BLaER1 treated with 17β-estradiol and CSF1 and Interleukin-3, amounts not matched to agents 10 nM and 100 nM (cell line): Measurements from ENCODE around the gene BRI3BP.

Experiments
- H3K27ac ChIP-seq, 11 experiments: shearing (Covaris generic); formaldehyde crosslinking; 2 replicates each; pipeline ENCODE4 v1.8.1; 2022
- H3K27me3 ChIP-seq, 11 experiments: shearing (Covaris generic); formaldehyde crosslinking; 2 replicates each; pipeline ENCODE4 v1.8.1; 2022
- H3K36me3 ChIP-seq, 11 experiments: shearing (Covaris generic); formaldehyde crosslinking; 2 replicates each; pipeline ENCODE4 v1.8.1; 2022
- H3K4me1 ChIP-seq, 10 experiments: shearing (Covaris generic); formaldehyde crosslinking; 2 replicates each; pipeline ENCODE4 v1.8.1; 2022
- H3K4me2 ChIP-seq, 11 experiments: shearing (Covaris generic); formaldehyde crosslinking; 2 replicates each; pipeline ENCODE4 v1.8.1; 2022
- H3K4me3 ChIP-seq, 10 experiments: shearing (Covaris generic); formaldehyde crosslinking; 2 replicates each; pipeline ENCODE4 v1.8.1; 2022
- H3K9ac ChIP-seq, 11 experiments: shearing (Covaris generic); formaldehyde crosslinking; 2 replicates each; pipeline ENCODE4 v1.8.1; 2022
- H3K9me3 ChIP-seq, 11 experiments: shearing (Covaris generic); formaldehyde crosslinking; replicated peaks in 1 of 11; 2 replicates each; pipeline ENCODE4 v1.8.1; 2022
- H4K20me1 ChIP-seq, 11 experiments: shearing (Covaris generic); formaldehyde crosslinking; 2 replicates each; pipeline ENCODE4 v1.8.1; 2022
- Cebpa-rat ChIP-seq, 11 experiments: shearing (Covaris generic); IDR thresholded peaks; 2 replicates each; pipeline ENCODE4 v1.8.1; 2022

BRI3BP gene

DNA sequence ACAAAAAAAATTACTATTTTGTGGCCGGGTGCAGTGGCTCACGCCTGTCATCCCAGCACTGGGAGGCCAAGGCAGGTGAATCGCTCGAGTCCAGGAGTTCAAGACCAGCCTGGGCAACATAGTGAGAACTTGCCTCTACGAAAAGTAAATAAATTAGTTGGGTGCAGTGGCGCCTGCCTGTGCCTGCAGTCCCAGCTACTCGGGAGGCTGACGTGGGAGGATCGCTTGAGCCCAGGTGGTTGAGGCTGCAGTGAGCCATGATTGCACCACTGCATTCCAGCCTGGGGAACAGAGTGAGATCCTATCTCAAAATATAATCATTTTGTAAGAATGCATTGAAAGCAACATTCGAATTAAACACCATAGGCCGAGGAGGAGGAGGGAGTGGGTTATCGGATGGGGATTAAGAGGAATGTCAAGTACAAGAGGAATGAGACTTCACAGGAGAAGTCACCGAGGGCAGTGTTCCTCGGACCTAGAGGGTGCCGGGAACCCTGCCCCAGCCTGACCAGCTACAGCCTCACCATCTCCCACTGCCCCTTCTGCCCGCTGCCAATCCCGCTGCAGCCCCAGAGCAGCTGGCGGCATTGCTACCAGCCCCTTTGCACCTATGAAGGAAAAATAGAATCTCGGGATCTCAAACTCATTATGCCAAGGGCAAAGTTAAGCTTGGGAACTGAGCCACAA, 39.2 kb downstream of the BRI3BP start:
- Histone ChIP-seq H3K27ac (no peak overlapping the region), H3K9me3 (peaks cover 0 to 13% (median 9%) of the 10 kb centered on the region in 11 experiments; a peak in 17 of 22 replicates), H3K4me2 (no peak overlapping the region), H4K20me1 (peaks cover 0 to 6% (median 0%) of the 10 kb centered on the region in 11 experiments; a peak in 2 of 22 replicates), H3K4me3 (no peak overlapping the region), H3K27me3 (no peaks in the 10 kb centered on the region), H3K36me3 (peaks cover 0 to 21% (median 7%) of the 10 kb centered on the region in 11 experiments; a peak in 9 of 22 replicates), H3K4me1 (0 out of 20 replicates have a peak, but pooled peaks cover 0 to 3% (median 0%) of the 10 kb centered on the region in 10 experiments), H3K9ac (no peak overlapping the region)
- TF ChIP-seq Cebpa-rat (IDR thresholded peaks at IDR 0.05) = no peak

DNA sequence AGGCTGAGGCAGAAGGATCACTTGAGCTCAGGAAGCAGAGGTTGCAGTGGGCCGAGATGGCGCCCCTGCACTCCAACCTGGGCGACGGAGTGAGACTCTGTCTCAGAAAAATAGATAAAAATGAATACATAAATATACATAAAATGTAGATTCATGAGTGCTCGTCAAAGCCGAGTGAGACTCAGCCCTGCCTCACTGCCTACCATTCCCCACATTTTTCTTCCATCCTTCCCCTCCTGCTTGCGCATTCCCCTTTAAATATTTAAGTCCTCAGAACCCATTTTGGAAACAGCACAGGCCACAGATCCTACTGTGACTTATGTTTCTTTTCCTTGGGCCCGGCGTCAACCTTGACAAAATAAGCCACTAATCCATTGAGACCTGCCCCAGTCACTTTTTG, 39.8 kb downstream of the BRI3BP start:
- Histone ChIP-seq H3K36me3 (peaks cover 0 to 15% (median 5%) of the 10 kb centered on the region in 11 experiments; a peak in 8 of 22 replicates), H3K27ac (no peak overlapping the region), H3K4me1 (0 out of 20 replicates have a peak, but pooled peaks cover 0 to 3% (median 0%) of the 10 kb centered on the region in 10 experiments), H3K27me3 (no peaks in the 10 kb centered on the region), H4K20me1 (peaks cover 0 to 6% (median 0%) of the 10 kb centered on the region in 11 experiments; a peak in 2 of 22 replicates), H3K9me3 (peaks cover 0 to 13% (median 9%) of the 10 kb centered on the region in 11 experiments; a peak in 17 of 22 replicates), H3K9ac (no peak overlapping the region), H3K4me3 (no peak overlapping the region), H3K4me2 (no peak overlapping the region)
- no peak for TF ChIP-seq Cebpa-rat (IDR thresholded peaks at IDR 0.05)

GRCh38 chr12:125038976-125039625, 45.7 kb downstream of the BRI3BP start:
- peaks cover 0 to 4% (median 0%) of the 10 kb centered on the region in 11 experiments; a peak in 1 of 22 replicates for H3K36me3 ChIP-seq
- no peaks in the 10 kb centered on the region for H4K20me1 ChIP-seq
- no peaks in the 10 kb centered on the region for H3K27me3 ChIP-seq
- no peak overlapping the region for H3K27ac ChIP-seq
- no peak overlapping the region for H3K9ac ChIP-seq
- H3K4me1 ChIP-seq = no peaks in the 10 kb centered on the region
- TF ChIP-seq Cebpa-rat (IDR thresholded peaks at IDR 0.05) = no peak
- H3K9me3 ChIP-seq = peaks cover 0 to 13% (median 9%) of the 10 kb centered on the region in 11 experiments; a peak in 17 of 22 replicates
- H3K4me2 ChIP-seq = no peak overlapping the region
- no peak overlapping the region for H3K4me3 ChIP-seq

GRCh38 chr12:125049093-125049458, 55.6 kb downstream of the BRI3BP start:
- Histone ChIP-seq H3K4me2 (peak overlapping the region in 1 of 11 experiments; percentile 40; a peak in 1 of 22 replicates), H3K27me3 (peaks cover 0 to 9% (median 0%) of the 10 kb centered on the region in 11 experiments; a peak in 3 of 22 replicates), H3K36me3 (no peaks in the 10 kb centered on the region), H3K27ac (no peak overlapping the region), H3K4me1 (peaks cover 0 to 25% (median 11%) of the 10 kb centered on the region in 10 experiments; a peak in 15 of 20 replicates), H3K9ac (no peak overlapping the region), H3K4me3 (no peak overlapping the region), H3K9me3 (peaks cover 10 to 35% (median 26%) of the 10 kb centered on the region in 11 experiments; a peak in 21 of 22 replicates), H4K20me1 (no peaks in the 10 kb centered on the region)
- no peak for TF ChIP-seq Cebpa-rat (IDR thresholded peaks at IDR 0.05)

DNA sequence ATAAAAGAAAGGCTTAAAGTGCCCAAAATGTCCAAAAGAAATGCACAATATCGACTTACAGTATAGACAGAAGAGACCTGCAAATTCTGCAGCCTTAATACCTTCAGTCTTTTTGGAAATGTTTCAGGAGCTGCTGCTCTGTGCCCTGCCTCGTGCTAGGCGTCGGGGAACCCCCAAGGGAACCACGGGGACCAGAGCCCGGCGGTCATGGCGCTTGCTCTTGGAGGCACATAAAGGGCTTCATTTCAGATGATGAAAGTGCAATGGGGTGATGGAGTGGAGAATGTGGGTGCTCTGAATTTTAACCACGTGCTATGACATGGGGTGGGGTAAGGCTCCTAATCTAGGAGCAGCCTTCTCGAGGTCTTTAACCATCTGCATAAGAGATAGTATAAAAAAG, 57.0 kb downstream of the BRI3BP start:
- no peak overlapping the region for H3K4me3 ChIP-seq
- H3K9me3 ChIP-seq = peaks cover 10 to 35% (median 26%) of the 10 kb centered on the region in 11 experiments; a peak in 21 of 22 replicates
- no peaks in the 10 kb centered on the region for H3K36me3 ChIP-seq
- no peaks in the 10 kb centered on the region for H4K20me1 ChIP-seq
- H3K4me2 ChIP-seq = peak overlapping the region in 7 of 11 experiments; percentile 4 to 49 (median 23); a peak in 7 of 22 replicates
- no peak overlapping the region for H3K9ac ChIP-seq
- peaks cover 0 to 27% (median 12%) of the 10 kb centered on the region in 10 experiments; a peak in 15 of 20 replicates for H3K4me1 ChIP-seq
- TF ChIP-seq Cebpa-rat (IDR thresholded peaks at IDR 0.05) = no peak
- peaks cover 0 to 9% (median 0%) of the 10 kb centered on the region in 11 experiments; a peak in 3 of 22 replicates for H3K27me3 ChIP-seq
- H3K27ac ChIP-seq = no peak overlapping the region

DNA sequence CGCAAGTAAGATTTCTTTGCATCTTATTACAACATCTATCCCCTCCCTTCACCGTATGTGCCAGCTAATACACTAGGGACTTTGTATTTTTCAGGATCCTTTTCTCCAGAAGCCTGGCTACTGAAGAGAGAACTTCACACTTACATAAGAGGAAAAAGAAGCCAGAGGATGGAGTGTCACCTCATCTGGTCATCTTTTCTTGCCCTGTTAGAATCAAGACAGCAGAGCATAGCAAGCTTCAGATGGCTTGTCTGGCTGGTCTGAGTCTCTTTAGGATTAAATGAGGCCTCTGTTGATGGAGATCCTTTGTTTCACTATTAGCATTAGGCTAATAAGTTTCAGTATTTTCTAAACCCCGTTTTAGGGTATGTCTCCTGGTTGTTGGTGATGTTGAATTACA, 57.4 kb downstream of the BRI3BP start:
- Histone ChIP-seq H3K4me2 (peak overlapping the region in 7 of 11 experiments; percentile 4 to 49 (median 23); a peak in 7 of 22 replicates), H4K20me1 (no peaks in the 10 kb centered on the region), H3K9me3 (peaks cover 10 to 35% (median 26%) of the 10 kb centered on the region in 11 experiments; a peak in 21 of 22 replicates), H3K9ac (no peak overlapping the region), H3K4me3 (no peak overlapping the region), H3K4me1 (peaks cover 0 to 27% (median 12%) of the 10 kb centered on the region in 10 experiments; a peak in 15 of 20 replicates), H3K36me3 (no peaks in the 10 kb centered on the region), H3K27me3 (peaks cover 0 to 9% (median 0%) of the 10 kb centered on the region in 11 experiments; a peak in 3 of 22 replicates), H3K27ac (no peak overlapping the region)
- TF ChIP-seq Cebpa-rat (IDR thresholded peaks at IDR 0.05) = no peak

DNA sequence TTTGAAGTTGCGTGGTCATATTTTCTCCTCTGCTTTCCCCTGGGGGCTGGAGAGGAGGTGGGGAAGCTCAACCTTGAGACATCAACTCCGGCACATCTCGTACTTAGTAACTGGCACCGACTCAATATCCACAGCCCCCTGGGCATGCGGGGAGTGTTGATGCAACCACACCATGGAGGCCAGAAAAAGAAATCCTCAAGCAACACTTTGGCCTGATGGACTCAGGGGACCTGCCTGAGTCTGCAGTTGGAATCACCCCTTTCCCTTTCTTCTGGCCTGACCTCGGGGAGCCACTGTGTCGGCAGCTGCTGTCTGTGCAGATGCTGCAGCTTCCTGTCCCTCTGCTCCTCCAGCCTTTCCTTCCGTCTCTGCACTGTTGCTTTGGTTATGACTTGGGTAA, 60.4 kb downstream of the BRI3BP start:
- peak overlapping the region in 2 of 10 experiments; percentile 14 to 18; a peak in 1 of 20 replicates for H3K4me3 ChIP-seq
- H3K27ac ChIP-seq = peak overlapping the region in 6 of 11 experiments; percentile 25 to 53 (median 40); a peak in 7 of 22 replicates
- peaks cover 0 to 9% (median 0%) of the 10 kb centered on the region in 11 experiments; a peak in 3 of 22 replicates for H3K27me3 ChIP-seq
- H3K9ac ChIP-seq = peak overlapping the region in 3 of 11 experiments; percentile 1 to 22 (median 8); a peak in 2 of 22 replicates
- H3K9me3 ChIP-seq = peaks cover 8 to 33% (median 28%) of the 10 kb centered on the region in 11 experiments; a peak in 21 of 22 replicates
- TF ChIP-seq Cebpa-rat (IDR thresholded peaks at IDR 0.05) = 0 out of 22 replicates have a peak, but pooled peaks of 1 of the 11 experiments have one; percentile 6
- no peaks in the 10 kb centered on the region for H4K20me1 ChIP-seq
- no peaks in the 10 kb centered on the region for H3K36me3 ChIP-seq
- peaks cover 0 to 23% (median 12%) of the 10 kb centered on the region in 10 experiments; a peak in 15 of 20 replicates for H3K4me1 ChIP-seq
- peak overlapping the region; percentile 34 to 74 (median 60); a peak in 21 of 22 replicates for H3K4me2 ChIP-seq

DNA sequence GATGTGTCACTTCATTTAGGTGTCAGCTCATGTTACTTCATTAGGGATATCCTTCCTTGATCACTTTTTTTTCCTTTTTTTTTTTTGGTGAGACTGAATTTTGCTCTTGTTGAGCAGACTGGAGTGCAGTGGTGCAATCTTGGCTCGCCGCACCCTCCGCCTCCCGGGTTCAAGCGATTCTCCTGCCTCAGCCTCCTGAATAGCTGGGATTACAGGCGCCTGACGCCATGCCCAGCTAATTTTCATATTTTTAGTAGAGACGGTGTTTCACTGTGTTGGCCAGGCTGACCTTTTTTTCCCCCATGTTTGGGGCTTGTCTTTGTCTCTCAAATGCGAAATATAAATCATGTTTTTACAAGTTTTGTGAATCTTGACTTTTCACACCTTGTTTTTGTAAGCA, 62.1 kb downstream of the BRI3BP start:
- no peaks in the 10 kb centered on the region for H4K20me1 ChIP-seq
- peaks cover 2 to 29% (median 22%) of the 10 kb centered on the region in 11 experiments; a peak in 18 of 22 replicates for H3K9me3 ChIP-seq
- H3K4me3 ChIP-seq = no peak overlapping the region
- no peak overlapping the region for H3K9ac ChIP-seq
- peaks cover 0 to 19% (median 9%) of the 10 kb centered on the region in 10 experiments; a peak in 15 of 20 replicates for H3K4me1 ChIP-seq
- no peaks in the 10 kb centered on the region for H3K36me3 ChIP-seq
- H3K27ac ChIP-seq = no peak overlapping the region
- no peak overlapping the region for H3K4me2 ChIP-seq
- no peaks in the 10 kb centered on the region; a peak in 1 of 22 replicates for H3K27me3 ChIP-seq
- no peak for TF ChIP-seq Cebpa-rat (IDR thresholded peaks at IDR 0.05)
